DMS79 treated with DMSO at 0.1 percent for 48 hours (cell line): ENCODE data around the gene CAND2.
"Not testable (repeated sequence)": the region's sequence is repeated elsewhere in the genome, so short reads cannot be mapped to it uniquely, and the experiment has no call there.

Experiments used
- DNase-seq: peaks from one replicate; lab custom pipeline; 2025; lab: John Stamatoyannopoulos, UW

CAND2 gene

GRCh38 chr3:12831301-12831866, 34.9 kb downstream of the CAND2 start:
- DNase-seq = no peak

GRCh38 chr3:12832350-12833221, 36.1 kb downstream of the CAND2 start:
- no peak for DNase-seq

- no peak for DNase-seq
Observed at GRCh38 chr3:12833222-12834161, 37.0 kb downstream of the CAND2 start.

GRCh38 chr3:12835052-12835665, 38.7 kb downstream of the CAND2 start:
- no peak for DNase-seq

GRCh38 chr3:12837295-12837986, 41.0 kb downstream of the CAND2 start:
- DNase-seq = no peak

- no peak for DNase-seq
Observed at GRCh38 chr3:12838179-12838965, 41.9 kb downstream of the CAND2 start.

GRCh38 chr3:12839156-12839946, 42.9 kb downstream of the CAND2 start:
- DNase-seq = no peak

GRCh38 chr3:12840148-12840547, 43.7 kb downstream of the CAND2 start:
- not testable (repeated sequence) for DNase-seq

GRCh38 chr3:12840591-12841148, 44.2 kb downstream of the CAND2 start:
- DNase-seq = no peak

- peak; percentile 92 for DNase-seq
Observed at GRCh38 chr3:12841149-12841969, 44.9 kb downstream of the CAND2 start, which contains the start of gene RPL32. Gene RPL32, minus strand, starts transcription at chr3:12841565. Its CDS starts 1,328 bp downstream, at chr3:12840237.

GRCh38 chr3:12841970-12842328, 45.5 kb downstream of the CAND2 start:
- DNase-seq = no peak

GRCh38 chr3:12842469-12842868, 46.0 kb downstream of the CAND2 start:
- DNase-seq = no peak

- no peak for DNase-seq
Observed at GRCh38 chr3:12845811-12846210, 49.3 kb downstream of the CAND2 start.

GRCh38 chr3:12852201-12852600, 55.7 kb downstream of the CAND2 start:
- DNase-seq = no peak

GRCh38 chr3:12853847-12854246, 57.4 kb downstream of the CAND2 start:
- DNase-seq = not testable (repeated sequence)

- DNase-seq = peak; percentile 1
Observed at GRCh38 chr3:12854565-12854964, 58.1 kb downstream of the CAND2 start.

- no peak for DNase-seq
Observed at GRCh38 chr3:12856626-12857025, 60.1 kb downstream of the CAND2 start.

GRCh38 chr3:12859840-12860239, 63.4 kb downstream of the CAND2 start:
- DNase-seq = no peak
